CMK (cell line): ENCODE results near the gene MPG.
"Not testable (repeated sequence)": the region's sequence is repeated elsewhere in the genome, so short reads cannot be mapped to it uniquely, and the experiment has no call there.

Experiments used
- DNase-seq: peaks from one replicate; pipeline ENCODE4 v3.0.0-alpha.2; 2010; ENCODE audit warnings: low read depth

MPG gene

DNA sequence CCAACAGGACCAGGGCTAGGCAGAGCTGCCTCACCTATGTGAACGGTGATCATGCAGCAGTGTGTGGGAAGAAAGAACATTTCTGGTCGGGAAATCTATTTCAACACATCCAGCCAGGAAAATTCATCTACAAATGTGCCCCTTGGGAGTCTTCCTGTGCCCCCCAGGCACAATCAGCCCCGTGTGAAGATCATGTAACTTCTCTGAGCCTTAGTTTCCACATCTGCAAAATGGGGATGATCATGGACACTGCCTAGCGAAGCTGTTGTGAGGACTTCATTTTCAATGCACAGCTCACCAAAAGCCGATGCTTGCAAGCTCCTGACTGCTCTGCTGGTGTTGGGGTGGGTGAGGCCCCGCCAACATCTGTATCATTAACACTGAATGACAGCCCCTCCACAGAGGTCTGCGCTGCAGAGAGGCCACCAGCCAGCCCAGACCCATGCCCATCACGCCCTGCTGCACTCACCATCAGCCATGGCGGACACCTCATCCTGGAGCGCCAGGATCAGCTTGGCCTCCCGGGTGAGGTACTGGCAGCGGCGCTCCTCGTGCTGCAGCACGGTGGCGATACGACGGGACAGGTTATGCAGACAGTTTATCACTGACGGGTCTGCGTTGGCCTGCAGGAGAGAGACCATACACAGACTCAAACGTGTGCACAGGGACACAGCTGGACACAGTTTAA lies 34.3 kb downstream of the MPG start:
- no peak for DNase-seq

DNA sequence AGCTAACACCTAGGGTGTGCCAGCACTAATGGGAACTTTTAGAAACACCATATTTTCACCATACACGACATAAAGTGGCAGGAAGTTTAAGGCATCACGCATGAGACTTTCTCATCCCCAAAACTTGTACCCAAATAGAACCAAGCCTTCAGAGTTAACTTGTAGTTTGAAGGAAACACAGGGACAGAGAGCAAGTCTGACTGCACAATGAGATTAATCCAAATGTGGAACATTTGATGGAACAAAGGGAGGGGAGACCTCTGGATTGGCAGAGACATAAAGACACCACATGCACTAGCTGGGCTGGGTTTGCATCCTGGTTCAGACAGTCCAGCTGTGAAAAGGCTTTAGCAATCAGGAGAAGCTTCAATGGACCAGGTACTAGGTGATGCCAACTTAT lies 36.3 kb downstream of the MPG start:
- DNase-seq = no peak

DNA sequence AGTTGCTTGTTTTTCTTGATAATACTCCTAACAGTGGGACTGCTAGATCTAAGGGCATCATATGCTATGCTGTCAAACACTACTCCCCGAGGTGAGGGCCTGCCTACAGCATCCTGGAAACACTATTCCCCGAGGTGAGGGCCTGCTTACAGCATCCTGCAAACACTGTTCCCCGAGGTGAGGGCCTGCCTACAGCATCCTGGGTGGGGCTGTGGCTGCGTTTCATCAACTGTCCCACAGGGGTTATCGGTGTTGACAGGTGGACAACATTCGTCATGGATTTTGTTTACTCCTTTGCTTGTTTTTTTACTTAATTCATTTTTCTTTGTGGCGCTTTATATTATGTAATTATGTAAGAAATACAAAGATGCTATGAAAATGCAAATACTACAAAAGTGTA lies 38.0 kb downstream of the MPG start:
- no peak for DNase-seq

DNA sequence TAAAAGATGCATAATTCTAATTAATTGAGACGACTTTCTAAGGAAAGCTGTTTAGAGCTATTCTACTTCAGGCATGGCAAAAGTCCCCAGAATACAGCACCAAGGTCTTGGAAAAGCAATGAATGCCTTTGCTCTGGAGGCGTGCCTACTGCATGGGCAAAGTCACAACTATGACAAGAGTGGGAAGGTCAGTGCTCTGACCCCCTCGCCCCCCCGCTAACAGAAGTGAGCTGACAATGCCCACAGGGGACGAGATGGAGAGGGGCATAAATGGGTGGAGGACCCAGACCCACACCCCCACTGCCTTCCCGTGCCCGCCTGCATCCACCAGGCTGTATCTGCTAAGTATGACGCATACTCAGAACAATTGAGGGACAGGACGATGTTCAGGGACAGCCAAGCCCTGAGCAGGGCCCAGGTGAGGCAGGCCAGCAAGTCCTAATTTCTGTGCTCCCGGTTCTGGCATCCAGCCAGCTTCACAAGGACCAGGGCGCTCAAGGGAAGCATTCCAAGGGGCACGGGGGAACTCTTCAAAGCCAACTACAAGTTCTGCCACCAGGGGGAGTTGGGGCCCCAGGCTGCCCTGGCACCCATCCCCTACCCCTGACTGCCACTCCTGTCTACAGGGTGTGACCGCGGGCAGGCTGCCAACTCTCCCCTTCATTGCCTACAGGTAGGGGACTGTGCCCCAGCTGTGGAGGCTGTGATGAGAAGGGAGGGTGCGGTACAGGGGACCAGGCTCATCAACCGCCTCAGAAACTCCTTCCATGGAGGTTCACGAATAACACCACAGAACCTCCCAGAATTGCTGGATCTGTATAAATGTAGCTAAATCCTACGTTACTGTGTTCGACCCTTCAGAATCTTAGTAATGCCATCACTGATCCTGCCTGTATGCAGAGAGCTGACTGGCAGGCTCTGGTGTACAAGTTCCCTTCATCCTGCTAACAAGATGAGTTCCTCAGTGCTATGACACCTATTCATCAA lies 39.6 kb downstream of the MPG start:
- DNase-seq = no peak

DNA sequence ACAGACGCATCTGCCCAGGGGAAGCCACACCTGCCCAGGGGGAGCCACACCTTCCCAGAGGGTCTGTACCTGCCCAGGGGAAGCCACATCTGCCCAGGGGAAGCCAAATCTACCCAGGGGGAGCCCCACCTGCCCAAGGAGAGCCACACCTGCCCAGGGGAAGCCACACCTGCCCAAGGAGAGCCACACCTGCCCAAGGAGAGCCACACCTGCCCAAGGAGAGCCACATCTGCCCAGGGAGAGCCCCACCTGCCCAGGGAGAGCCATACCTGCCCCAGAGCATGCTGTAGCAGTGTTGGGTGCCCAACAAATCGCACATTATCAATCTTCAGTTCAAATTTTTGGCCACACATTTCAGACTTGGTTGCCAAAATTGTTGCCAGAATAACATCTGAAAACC lies 40.8 kb downstream of the MPG start:
- no peak for DNase-seq

DNA sequence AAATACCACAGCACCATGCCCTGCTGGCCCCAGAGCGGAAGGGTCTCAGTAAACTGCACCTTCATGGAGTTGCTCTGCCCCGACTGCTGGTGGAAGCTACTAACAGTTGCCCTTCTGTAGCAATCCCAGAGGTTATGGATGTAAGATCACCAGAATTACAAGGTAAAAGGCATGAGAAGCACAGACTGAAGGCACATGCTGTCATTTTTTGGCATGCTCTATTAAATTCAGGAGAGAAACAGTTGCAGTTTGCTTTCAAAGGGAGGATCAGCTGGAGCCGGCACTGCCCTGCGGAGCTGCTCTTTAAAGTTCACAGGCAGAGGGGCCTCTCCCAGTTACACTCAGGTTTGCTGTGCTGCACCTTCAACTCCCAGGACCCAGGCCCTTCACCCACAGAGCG lies 41.3 kb downstream of the MPG start:
- no peak for DNase-seq

DNA sequence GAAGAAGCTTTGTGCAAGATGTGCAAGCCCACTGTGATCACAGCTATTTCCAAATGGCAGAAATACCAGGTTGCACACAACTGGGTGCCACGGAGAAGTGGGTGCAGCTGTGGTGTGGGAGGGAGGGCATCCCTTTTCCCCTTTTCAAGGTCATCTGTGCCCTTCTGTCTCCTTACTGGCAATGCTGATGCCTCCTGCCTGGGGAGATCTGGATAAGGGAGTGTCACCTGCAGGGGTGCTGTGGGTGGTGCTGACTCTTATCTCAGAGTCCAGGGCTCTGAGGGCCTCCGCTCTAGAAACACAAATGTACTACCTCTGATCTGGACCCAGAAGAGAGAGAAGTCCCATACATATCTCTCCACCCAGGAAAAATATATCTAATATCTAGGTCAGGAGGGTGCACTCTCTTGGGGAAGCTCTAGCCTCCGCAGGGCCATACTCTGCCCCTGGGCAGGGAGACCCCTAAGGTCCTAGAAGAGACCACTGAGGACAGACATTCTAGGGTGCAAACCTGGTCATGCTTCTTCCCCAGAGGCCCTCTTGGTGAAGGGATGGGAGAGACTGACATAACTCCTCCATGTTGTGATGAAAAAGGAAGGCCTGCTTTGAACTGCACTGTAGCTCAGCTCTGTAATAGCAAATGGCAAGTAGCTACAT lies 41.9 kb downstream of the MPG start:
- no peak for DNase-seq

DNA sequence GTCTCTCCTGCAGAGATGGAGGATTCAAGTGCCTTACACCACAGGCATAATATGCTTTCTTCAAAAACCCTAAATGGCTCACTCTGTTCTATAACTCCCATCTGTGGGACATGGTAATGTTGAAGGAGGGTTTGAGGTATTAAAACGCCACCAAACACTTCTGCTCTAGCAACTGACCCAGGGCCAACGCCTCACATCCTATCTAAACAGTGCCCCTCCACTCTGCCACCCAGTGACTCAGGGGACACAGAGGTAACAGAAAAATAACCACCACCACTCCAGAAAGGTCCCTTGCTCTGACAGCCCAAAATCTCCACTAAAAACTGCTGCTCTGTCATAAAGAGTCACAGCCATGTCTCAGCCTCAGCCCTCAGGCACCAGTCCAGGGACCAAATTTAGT lies 42.7 kb downstream of the MPG start:
- DNase-seq = no peak

DNA sequence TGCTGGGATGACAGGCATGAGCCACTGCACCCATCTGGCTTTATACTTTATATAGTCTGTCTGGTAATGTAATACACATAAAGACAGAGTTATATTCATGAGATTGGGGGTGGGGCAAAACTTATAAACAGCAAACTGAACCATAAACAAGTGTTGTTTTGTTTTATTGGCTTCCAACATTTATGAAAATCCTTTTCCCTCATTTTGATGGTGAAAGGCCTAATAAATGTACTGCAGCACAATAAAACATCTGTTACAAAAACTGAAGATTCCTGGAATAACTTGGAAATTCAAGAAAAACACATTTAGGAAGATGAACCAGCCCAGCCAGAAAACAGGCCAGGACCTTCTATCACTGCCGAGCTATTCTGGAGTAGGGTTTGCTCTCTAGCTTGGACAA lies 44.3 kb downstream of the MPG start:
- no peak for DNase-seq

DNA sequence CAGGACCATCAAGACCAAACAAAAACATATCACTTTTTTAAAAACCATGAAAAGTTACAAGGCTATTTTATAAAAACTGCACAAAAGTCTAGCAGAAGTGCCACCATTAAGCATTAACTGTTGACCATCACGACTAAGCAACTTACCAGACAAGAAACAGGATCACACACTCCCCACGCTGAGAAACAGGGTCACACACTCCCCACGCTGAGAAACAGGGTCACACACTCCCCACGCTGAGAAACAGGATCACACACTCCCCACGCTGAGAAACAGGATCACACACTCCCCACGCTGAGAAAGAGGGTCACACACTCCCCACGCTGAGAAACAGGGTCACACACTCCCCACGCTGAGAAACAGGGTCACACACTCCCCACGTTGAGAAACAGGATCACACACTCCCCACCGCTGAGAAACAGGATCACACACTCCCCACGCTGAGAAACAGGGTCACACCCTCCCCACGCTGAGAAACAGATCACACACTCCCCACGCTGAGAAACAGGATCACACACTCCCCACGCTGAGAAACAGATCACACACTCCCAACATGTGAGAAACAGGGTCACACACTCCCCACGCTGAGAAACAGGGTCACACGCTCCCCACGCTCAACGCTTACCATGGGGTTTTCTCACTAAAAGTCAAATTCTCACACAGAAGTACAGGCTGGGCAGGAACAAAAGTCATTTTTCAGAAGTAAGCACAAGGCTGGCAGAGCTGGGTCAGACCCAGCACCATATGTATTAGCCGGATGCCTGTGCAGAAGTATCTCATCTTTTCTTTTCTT lies 45.7 kb downstream of the MPG start:
- DNase-seq = not testable (repeated sequence)

DNA sequence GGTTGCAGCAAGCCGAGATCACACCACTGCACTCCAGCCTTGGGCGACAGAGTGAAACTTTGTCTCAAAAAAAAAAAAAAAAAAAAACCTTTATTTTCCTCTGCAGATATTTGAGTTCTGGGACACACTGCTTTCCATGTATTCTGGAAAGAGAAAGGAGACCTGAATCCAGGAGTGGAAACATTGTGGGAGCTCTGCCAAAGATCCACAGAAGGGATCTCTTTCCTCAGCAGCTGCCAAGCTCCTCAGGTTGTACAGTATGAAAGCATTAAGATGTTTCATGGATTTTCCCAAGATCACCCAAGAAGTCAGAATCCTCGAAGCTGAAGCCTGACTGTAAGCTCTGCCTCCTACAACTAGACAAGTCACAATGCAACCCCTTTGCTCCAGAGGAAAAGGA lies 47.0 kb downstream of the MPG start:
- no peak for DNase-seq

DNA sequence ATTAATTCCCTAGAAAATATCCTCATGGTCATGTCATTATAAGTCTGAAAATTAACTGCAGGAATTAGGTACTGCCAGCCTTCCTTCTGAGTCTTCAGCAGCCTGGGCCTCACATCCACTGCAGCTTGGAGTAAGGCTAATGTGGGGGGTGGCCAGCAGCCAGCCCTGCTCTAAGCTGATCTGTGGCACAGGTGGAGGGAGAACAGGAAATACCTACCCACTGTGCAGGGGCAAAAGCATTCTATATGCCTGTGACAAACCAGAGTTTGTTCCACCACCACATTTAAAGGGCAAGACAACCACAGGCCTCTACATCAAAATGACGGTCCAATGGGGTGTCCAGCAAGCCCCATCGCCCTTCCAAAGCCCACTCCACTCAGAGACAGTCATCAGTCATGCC lies 51.0 kb downstream of the MPG start:
- DNase-seq = no peak

DNA sequence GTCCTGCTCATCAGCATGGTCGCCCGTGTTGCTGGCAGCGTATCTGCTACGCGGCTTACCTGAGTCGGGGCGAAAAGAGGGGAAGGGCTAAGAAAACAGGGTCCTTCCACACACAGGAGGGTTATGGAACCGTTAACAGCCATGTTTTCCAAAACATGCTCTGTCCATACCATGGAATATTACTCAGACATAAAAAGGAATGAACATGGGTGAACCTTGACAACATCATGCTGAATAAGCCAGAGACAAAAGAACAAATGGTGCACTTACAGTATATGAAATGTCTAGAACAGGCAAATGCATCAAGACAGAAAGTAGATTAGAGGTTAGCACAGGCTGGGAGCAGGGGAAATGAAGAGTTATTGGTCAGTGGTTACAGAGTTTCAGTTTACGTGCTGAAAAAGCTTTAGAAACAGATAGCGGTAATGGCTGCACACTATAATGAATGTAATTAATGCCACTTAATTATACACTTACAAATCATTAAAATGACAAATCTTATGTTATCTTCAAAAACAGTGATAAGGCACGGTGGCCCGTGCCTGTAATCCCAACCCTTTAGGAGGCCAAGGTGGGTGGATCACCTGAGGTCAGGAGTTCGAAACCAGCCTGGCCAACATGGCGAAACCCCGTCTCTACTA lies 52.6 kb downstream of the MPG start:
- DNase-seq = no peak

DNA sequence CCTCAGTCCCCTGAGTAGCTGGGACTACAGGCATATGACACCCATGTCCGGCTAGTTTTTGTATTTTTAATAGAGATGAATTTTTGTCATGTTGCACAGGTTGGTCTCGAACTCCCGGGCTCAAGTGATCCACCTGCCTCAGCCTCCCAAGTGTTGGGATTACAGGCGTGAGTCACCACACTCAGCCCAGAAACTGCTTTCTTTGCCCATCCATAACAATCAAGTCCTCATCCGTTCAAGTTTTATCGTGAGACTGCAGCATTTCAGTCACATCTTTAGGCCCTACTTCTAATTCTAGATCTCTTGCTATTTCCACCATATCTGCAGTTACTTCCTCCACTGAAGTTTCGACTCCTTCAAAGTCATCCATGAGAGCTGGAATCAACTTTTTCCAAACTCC lies 54.1 kb downstream of the MPG start:
- no peak for DNase-seq

DNA sequence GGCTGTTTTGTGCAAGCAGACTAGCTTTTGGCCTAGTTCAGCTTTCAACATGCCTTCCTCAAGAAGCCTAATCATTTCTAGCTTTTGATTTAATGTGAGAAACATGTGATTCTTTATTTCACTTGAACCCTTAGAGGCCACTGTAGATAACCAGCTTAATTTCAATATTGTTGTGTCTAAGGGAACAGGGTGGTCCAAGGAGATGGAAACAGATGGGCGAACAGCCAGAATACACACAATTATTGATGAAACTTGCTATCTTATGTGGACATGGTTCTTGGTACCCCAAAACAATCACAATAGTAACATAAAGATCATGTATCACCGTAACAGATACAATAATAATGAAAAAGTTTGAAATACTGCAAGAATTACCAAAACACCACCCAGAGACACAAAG lies 55.7 kb downstream of the MPG start:
- DNase-seq = no peak
